IMR-90 (cell line): ENCODE measurements around the gene SLC18A3. TPM values are rescaled to one million over a fixed set of nuclear protein-coding genes. Genes with fewer than 3 reads are reported as not detected.

Experiments used
- ATAC-seq: fragments of 200-7000 bp; cut with Tn5 transposase; 2 replicates; pipeline ENCODE4 v1.9.1; 2020; ENCODE audit warnings: low read depth, mild to moderate bottlenecking, moderate library complexity
- BruUV-seq: library from RNA; stranded (reverse); fragments of 400-500 nt; replicated peaks from 2 replicates; lab custom pipeline; 2021; lab: Mats Ljungman, UMichigan
- CTCF ChIA-PET: fragments of 300-600 bp; formaldehyde crosslinking; extraction: SDS; loops from one replicate; lab custom pipeline; 2021; ENCODE audit warnings: antibody characterized with exemption; lab: Yijun Ruan, JAX
- POLR2A ChIA-PET: fragments of 300-600 bp; sonication (Branson Sonifier 250); formaldehyde crosslinking; loops from one replicate; lab custom pipeline; 2022; ENCODE audit warnings: antibody characterized with exemption; ENCODE audit not compliant: unreplicated experiment; lab: Charles Lee
- DNase-seq: peaks from one replicate; pipeline ENCODE4 v3.0.0; 2013
- H2AFZ ChIP-seq: replicated peaks from 2 replicates; pipeline ENCODE3; 2013; ENCODE audit warnings: low read length, mild to moderate bottlenecking; ENCODE audit not compliant: poor library complexity
- H2AK5ac ChIP-seq: 2 replicates; pipeline ENCODE4 v1.6.1; 2013; ENCODE audit warnings: low read depth, low read length, inconsistent platforms
- H2AK9ac ChIP-seq: replicated peaks from 2 replicates; pipeline ENCODE3; 2013; ENCODE audit warnings: mild to moderate bottlenecking, low read depth, low read length, moderate library complexity; ENCODE audit not compliant: poor library complexity
- H2BK120ac ChIP-seq: 2 replicates; pipeline ENCODE4 v1.6.1; 2013; ENCODE audit warnings: low read depth, low read length, inconsistent platforms
- H2BK15ac ChIP-seq: 3 replicates; pipeline ENCODE4 v1.6.1; 2013; ENCODE audit warnings: low read depth, low read length, inconsistent platforms
- H2BK20ac ChIP-seq: 2 replicates; pipeline ENCODE4 v1.6.1; 2013; ENCODE audit warnings: low read depth, mild to moderate bottlenecking, inconsistent platforms, low read length, moderate library complexity
- H2BK5ac ChIP-seq: 2 replicates; pipeline ENCODE4 v1.6.1; 2013; ENCODE audit warnings: mild to moderate bottlenecking, low read depth, low read length, inconsistent platforms; ENCODE audit not compliant: poor library complexity, severe bottlenecking
- H3K14ac ChIP-seq: replicated peaks from 2 replicates; pipeline ENCODE4 v1.6.1; 2013; ENCODE audit warnings: low read depth, low read length, inconsistent platforms
- H3K18ac ChIP-seq: 2 replicates; pipeline ENCODE4 v1.6.1; 2013; ENCODE audit warnings: low read depth, low read length, control low read depth
- H3K23ac ChIP-seq: 2 replicates; pipeline ENCODE4 v1.6.1; 2013; ENCODE audit warnings: low read depth, low read length, inconsistent platforms
- H3K27ac ChIP-seq: 2 replicates; pipeline ENCODE4 v1.5.1; 2013; ENCODE audit warnings: mild to moderate bottlenecking, control low read depth, low read length; ENCODE audit not compliant: insufficient read depth
- H3K27me3 ChIP-seq: 2 replicates; pipeline ENCODE4 v1.6.1; 2013; ENCODE audit warnings: low read length; ENCODE audit not compliant: control insufficient read depth, insufficient read depth
- H3K36me3 ChIP-seq: 2 replicates; pipeline ENCODE4 v1.6.1; 2013; ENCODE audit warnings: low read length, mixed read lengths; ENCODE audit not compliant: control insufficient read depth, insufficient read depth
- H3K4ac ChIP-seq: 2 replicates; pipeline ENCODE4 v1.6.1; 2013; ENCODE audit warnings: low read depth, low read length, inconsistent platforms
- H3K4me1 ChIP-seq: 2 replicates; pipeline ENCODE4 v1.6.1; 2013; ENCODE audit warnings: low read length, mixed read lengths; ENCODE audit not compliant: control insufficient read depth, insufficient read depth
- H3K4me2 ChIP-seq: 2 replicates; pipeline ENCODE4 v1.6.1; 2013; ENCODE audit warnings: low read depth, mild to moderate bottlenecking, control low read depth, low read length, moderate library complexity
- H3K4me3 ChIP-seq: 2 replicates; pipeline ENCODE4 v1.5.1; 2013; ENCODE audit warnings: low read depth, mild to moderate bottlenecking, control low read depth, low read length, moderate library complexity; ENCODE audit not compliant: insufficient read depth
- H3K56ac ChIP-seq: 2 replicates; pipeline ENCODE4 v1.6.1; 2013; ENCODE audit warnings: low read length, inconsistent platforms; ENCODE audit not compliant: insufficient read depth; ENCODE audit errors: extremely low read depth
- H3K79me1 ChIP-seq, 2 experiments: 2 replicates each; pipeline ENCODE4 v1.6.1; 2013; ENCODE audit warnings: low read length in 2 of 2, inconsistent platforms in 1 of 2, low read depth in 1 of 2
- H3K9ac ChIP-seq: 2 replicates; pipeline ENCODE4 v1.6.1; 2013; ENCODE audit warnings: low read depth, low read length, control low read depth
- H3K9me1 ChIP-seq: 2 replicates; pipeline ENCODE4 v1.6.1; 2013; ENCODE audit warnings: low read length, inconsistent platforms; ENCODE audit not compliant: insufficient read depth
- H3K9me3 ChIP-seq: 2 replicates; pipeline ENCODE4 v1.6.1; 2013; ENCODE audit warnings: low read length; ENCODE audit not compliant: control insufficient read depth, insufficient read depth
- H4K20me1 ChIP-seq: 2 replicates; pipeline ENCODE4 v1.6.1; 2013; ENCODE audit warnings: low read length, inconsistent platforms; ENCODE audit not compliant: insufficient read depth
- H4K5ac ChIP-seq: 2 replicates; pipeline ENCODE4 v1.6.1; 2013; ENCODE audit warnings: mild to moderate bottlenecking, low read depth, low read length, control low read depth
- H4K8ac ChIP-seq, 2 experiments: 2 replicates each; pipeline ENCODE4 v1.6.1; 2013; ENCODE audit warnings: low read depth in 2 of 2, low read length in 2 of 2, control low read depth in 1 of 2, inconsistent platforms in 1 of 2
- H4K91ac ChIP-seq: 2 replicates; pipeline ENCODE4 v1.6.1; 2013; ENCODE audit warnings: low read depth, low read length, inconsistent platforms; ENCODE audit not compliant: insufficient read depth
- CHD1 ChIP-seq: IDR thresholded peaks from 2 replicates; pipeline ENCODE4 v1.6.1; 2012; ENCODE audit warnings: low read depth, low read length, improper control_type of control experiment
- RCOR1 ChIP-seq: IDR thresholded peaks from 2 replicates; pipeline ENCODE4 v1.6.1; 2012; ENCODE audit warnings: mild to moderate bottlenecking, low read length, improper control_type of control experiment; ENCODE audit not compliant: insufficient replicate concordance
- WGBS, 2 experiments: methylation state at CpG; one replicate each; pipeline versions ENCODE4 v1.1.5 to v1.1.7; 2013; ENCODE audit warnings: missing lambda C conversion rate in 2 of 2; ENCODE audit not compliant: insufficient read length in 1 of 2; ENCODE audit errors: extremely low coverage in 2 of 2; 5-methylcytosine and 5-hydroxymethylcytosine counted together
- dilution Hi-C: fragments of 300-500 bp; cut with HindIII; formaldehyde crosslinking; loops from one replicate; pipeline ENCODE4 v1.14.3; 2018; ENCODE audit warnings: low sequenced_read_pairs; ENCODE audit not compliant: unreplicated experiment
- in situ Hi-C: fragments of 300-500 bp; cut with MboI; formaldehyde crosslinking; loops from 3 replicates; pipeline ENCODE4 v1.14.3; 2019; ENCODE audit warnings: low sequenced_read_pairs, inconsistent platforms, mixed read lengths
- intact Hi-C: fragments of 100-400 bp; cut with micrococcal nuclease; formaldehyde crosslinking; loops from 2 replicates; pipeline ENCODE4 v1.10.0; 2022
- polyA plus RNA-seq, 3 experiments: library from polyadenylated mRNA; depleted of rRNA; stranded (reverse); fragments of >200 nt; gene quantifications; 2 replicates each; pipeline ENCODE4 v1.2.3, GENCODE V29; 2012; ENCODE audit warnings: low replicate concordance in 1 of 3
- total RNA-seq: library from RNA; depleted of rRNA; stranded (reverse); fragments of >200 nt; gene quantifications from 2 replicates; pipeline ENCODE4 v1.2.3, GENCODE V29; 2012

The SLC18A3 gene
- total and polyA plus RNA-seq, 2 of the 4 experiments (the other 2 are of a cell fraction): not detected

DNA sequence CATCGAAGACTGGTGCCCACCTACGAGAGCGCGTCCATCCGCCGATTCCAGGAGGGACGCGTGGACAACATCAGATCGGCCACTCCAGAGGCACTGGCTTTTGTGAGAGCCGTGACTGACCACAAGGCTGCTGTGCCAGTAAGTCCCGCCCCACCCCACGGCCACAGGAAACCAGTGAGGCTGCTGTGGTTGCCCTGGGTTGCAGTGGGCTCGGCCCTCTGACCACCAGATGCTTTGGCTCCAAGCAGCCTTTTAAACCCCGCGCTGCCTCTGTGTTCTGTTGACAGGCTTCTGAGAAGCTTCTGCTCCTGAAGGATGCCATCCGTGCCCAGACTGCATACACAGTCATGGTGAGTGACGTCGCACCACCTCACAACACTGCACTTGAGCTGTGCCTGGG is 45.0 kb downstream of the SLC18A3 start:
- H3K4ac ChIP-seq: no peak overlapping the region
- intact Hi-C loops (no loop called here), dilution Hi-C loops (no loop called here), in situ Hi-C loops (no loop called here)
- ChIA-PET CTCF (no interaction called here), POLR2A (no interaction called here)
- H3K4me3 ChIP-seq: no peak overlapping the region
- no peak overlapping the region for H2AK9ac ChIP-seq
- BruUV-seq: no TSS peak
- no peaks in the 10 kb centered on the region for H3K79me1 ChIP-seq
- no peaks in the 10 kb centered on the region for H3K36me3 ChIP-seq
- H3K27me3 ChIP-seq: peaks cover 7% of the 10 kb centered on the region
- H4K91ac ChIP-seq: no peak overlapping the region
- WGBS, 2 experiments: 87% methylated on average over 9 of the region's 18 CpGs; no CpG with 5 or more reads in 1 of the 2 experiments
- H3K4me1 ChIP-seq: no peaks in the 10 kb centered on the region
- H2BK5ac ChIP-seq: no peak overlapping the region
- H4K5ac ChIP-seq: no peak overlapping the region
- no peak overlapping the region for H2BK15ac ChIP-seq
- peak overlapping the region; percentile 48 for H2AFZ ChIP-seq
- H4K8ac ChIP-seq: no peak overlapping the region
- no peaks in the 10 kb centered on the region for H4K20me1 ChIP-seq
- DNase-seq (no peak), ATAC-seq (no peak)
- no peak overlapping the region for H3K23ac ChIP-seq
- H3K9me3 ChIP-seq: no peaks in the 10 kb centered on the region
- H2BK120ac ChIP-seq: no peak overlapping the region
- H3K9ac ChIP-seq: no peak overlapping the region
- TF ChIP-seq CHD1 (no peak), RCOR1 (no peak)
- H2BK20ac ChIP-seq: no peak overlapping the region
- no peak overlapping the region for H3K56ac ChIP-seq
- no peak overlapping the region for H2AK5ac ChIP-seq
- H3K9me1 ChIP-seq: no peaks in the 10 kb centered on the region
- no peak overlapping the region for H3K18ac ChIP-seq
- H3K14ac ChIP-seq: no peak overlapping the region
- H3K4me2 ChIP-seq: no peak overlapping the region
- H3K27ac ChIP-seq: no peak overlapping the region
